ENCODE results near the gene IRS1. TPM values are rescaled to one million over a fixed set of nuclear protein-coding genes. Genes with fewer than 3 reads are reported as not detected.

IRS1 gene
- total RNA-seq, 1 donor from 2014 or later, result 19.8 TPM

DNA sequence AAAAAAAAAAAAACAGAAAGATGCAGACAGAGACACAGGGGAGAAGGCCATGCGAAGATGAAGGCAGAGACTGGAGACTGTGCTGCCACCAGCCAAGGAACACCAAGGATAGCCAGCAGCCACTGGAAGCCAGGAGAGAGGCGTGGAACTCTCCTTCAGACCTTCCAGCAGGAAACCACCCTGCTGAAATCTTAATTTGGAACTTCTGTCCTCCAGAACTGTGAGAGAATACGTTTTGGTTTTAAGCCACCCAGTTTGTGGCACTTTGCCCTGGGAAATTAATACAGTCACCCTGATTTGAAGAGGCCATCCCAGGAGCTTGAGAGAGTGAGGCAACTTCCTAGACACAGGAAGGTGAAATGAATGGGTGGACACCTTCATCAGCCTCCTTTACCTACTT lies 93.7 kb downstream of the IRS1 start:
- Mint-ChIP-seq H3K4me3 (ENCODE audit: unreplicated experiment) (no peak overlapping the region), H3K4me1 (ENCODE audit: unreplicated experiment) (peaks cover 16% of the 10 kb centered on the region), H3K27me3 (ENCODE audit: unreplicated experiment) (no peaks in the 10 kb centered on the region), H3K27ac (ENCODE audit: unreplicated experiment) (no peak overlapping the region), H3K36me3 (ENCODE audit: unreplicated experiment) (no peaks in the 10 kb centered on the region), H3K9me3 (ENCODE audit: unreplicated experiment) (no peaks in the 10 kb centered on the region)
- DNase-seq (ENCODE audit: extremely low spot score, unreplicated experiment), result no peak
- TF ChIP-seq, protein P1, sequence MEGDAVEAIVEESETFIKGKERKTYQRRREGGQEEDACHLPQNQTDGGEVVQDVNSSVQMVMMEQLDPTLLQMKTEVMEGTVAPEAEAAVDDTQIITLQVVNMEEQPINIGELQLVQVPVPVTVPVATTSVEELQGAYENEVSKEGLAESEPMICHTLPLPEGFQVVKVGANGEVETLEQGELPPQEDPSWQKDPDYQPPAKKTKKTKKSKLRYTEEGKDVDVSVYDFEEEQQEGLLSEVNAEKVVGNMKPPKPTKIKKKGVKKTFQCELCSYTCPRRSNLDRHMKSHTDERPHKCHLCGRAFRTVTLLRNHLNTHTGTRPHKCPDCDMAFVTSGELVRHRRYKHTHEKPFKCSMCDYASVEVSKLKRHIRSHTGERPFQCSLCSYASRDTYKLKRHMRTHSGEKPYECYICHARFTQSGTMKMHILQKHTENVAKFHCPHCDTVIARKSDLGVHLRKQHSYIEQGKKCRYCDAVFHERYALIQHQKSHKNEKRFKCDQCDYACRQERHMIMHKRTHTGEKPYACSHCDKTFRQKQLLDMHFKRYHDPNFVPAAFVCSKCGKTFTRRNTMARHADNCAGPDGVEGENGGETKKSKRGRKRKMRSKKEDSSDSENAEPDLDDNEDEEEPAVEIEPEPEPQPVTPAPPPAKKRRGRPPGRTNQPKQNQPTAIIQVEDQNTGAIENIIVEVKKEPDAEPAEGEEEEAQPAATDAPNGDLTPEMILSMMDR (IDR thresholded peaks at IDR 0.05), result no peak

DNA sequence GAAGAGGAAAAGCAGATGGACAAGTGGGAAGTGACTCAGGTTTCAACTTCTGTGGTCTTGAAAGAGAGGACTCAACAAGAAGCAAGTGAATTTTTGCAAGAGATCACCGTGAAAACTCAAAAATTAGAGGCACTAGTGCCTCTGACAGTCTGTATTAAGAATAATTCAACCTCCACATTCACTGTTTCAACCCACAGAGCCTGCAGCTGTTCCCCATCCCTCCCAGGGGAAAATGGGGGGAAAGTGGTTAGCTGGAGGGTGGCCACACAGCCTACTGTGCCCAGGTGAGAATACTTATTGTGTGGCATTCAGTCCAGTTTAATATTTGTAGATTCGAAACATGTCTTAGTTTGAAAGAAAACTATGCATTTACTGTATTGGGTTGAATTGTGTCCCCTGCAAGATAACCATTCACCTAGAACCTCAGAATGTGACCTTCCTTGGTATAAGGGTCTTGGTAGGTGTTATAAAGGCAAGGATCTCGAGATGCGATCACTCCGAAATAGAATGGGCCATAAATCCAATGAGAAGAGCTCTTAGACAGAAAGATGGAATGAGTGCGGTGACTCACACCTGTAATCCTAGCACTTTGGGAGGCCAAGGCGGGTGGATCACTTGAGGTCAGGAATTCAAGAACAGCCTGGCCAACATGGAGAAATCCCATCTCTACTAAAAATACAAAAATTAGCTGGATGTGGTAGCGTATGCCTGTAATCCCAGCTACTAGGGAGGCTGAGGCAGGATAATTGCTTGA lies 94.3 kb downstream of the IRS1 start:
- DNase-seq (ENCODE audit: extremely low spot score, unreplicated experiment), result no peak
- Mint-ChIP-seq H3K27ac (ENCODE audit: unreplicated experiment) (no peak overlapping the region), H3K9me3 (ENCODE audit: unreplicated experiment) (no peaks in the 10 kb centered on the region), H3K36me3 (ENCODE audit: unreplicated experiment) (no peaks in the 10 kb centered on the region), H3K27me3 (ENCODE audit: unreplicated experiment) (no peaks in the 10 kb centered on the region), H3K4me3 (ENCODE audit: unreplicated experiment) (no peak overlapping the region), H3K4me1 (ENCODE audit: unreplicated experiment) (peaks cover 16% of the 10 kb centered on the region)
- TF ChIP-seq, protein P1 (IDR thresholded peaks at IDR 0.05), result no peak

DNA sequence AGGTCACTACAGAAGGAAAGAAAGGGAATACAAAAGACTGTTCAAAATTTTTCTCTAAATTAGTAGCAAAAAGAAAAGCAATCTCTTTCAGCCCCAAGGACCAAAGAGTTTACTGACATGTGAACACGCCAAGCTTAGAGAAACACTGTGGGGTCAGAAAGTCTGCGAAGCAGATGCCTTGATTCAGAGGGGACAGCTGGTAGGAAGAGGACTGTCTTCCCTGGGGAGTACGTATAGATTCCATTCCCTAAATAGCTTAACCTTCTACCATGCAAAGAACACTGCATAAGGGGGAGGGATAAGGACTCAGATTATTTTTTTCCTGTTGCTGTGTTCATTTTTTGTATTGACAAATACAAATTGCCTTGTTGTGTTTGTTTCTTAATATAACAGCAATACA lies 96.1 kb downstream of the IRS1 start:
- DNase-seq (ENCODE audit: extremely low spot score, unreplicated experiment), result no peak
- TF ChIP-seq, protein P1 (IDR thresholded peaks at IDR 0.05), result no peak
- no peaks in the 10 kb centered on the region for H3K9me3 Mint-ChIP-seq (ENCODE audit: unreplicated experiment)
- H3K27me3 Mint-ChIP-seq (ENCODE audit: unreplicated experiment), result no peaks in the 10 kb centered on the region
- H3K27ac Mint-ChIP-seq (ENCODE audit: unreplicated experiment), result no peak overlapping the region
- H3K36me3 Mint-ChIP-seq (ENCODE audit: unreplicated experiment), result no peaks in the 10 kb centered on the region
- H3K4me3 Mint-ChIP-seq (ENCODE audit: unreplicated experiment), result no peak overlapping the region
- peaks cover 16% of the 10 kb centered on the region for H3K4me1 Mint-ChIP-seq (ENCODE audit: unreplicated experiment)

DNA sequence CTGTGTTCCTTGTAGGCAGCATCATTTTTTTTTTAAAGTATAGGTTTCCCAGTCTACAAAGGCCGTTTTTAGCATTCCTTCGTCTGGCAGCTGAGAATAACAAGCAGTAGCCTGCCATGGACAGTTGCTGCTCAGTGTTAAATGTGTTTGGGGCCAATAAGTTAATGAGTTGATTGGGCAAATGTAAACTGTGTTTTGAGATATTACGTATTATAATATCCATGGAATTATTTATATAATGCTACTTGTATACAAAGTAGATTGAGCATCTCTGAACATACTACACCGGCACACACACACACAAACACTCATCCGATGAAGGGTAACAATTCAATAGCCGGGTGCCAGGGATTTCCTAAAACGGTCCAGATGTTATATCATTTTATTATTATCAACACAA lies 97.2 kb downstream of the IRS1 start:
- no peaks in the 10 kb centered on the region for H3K9me3 Mint-ChIP-seq (ENCODE audit: unreplicated experiment)
- H3K4me1 Mint-ChIP-seq (ENCODE audit: unreplicated experiment), result peaks cover 16% of the 10 kb centered on the region
- H3K27ac Mint-ChIP-seq (ENCODE audit: unreplicated experiment), result no peak overlapping the region
- H3K27me3 Mint-ChIP-seq (ENCODE audit: unreplicated experiment), result no peaks in the 10 kb centered on the region
- DNase-seq (ENCODE audit: extremely low spot score, unreplicated experiment), result no peak
- no peaks in the 10 kb centered on the region for H3K36me3 Mint-ChIP-seq (ENCODE audit: unreplicated experiment)
- H3K4me3 Mint-ChIP-seq (ENCODE audit: unreplicated experiment), result no peak overlapping the region
- TF ChIP-seq, protein P1 (IDR thresholded peaks at IDR 0.05), result no peak

DNA sequence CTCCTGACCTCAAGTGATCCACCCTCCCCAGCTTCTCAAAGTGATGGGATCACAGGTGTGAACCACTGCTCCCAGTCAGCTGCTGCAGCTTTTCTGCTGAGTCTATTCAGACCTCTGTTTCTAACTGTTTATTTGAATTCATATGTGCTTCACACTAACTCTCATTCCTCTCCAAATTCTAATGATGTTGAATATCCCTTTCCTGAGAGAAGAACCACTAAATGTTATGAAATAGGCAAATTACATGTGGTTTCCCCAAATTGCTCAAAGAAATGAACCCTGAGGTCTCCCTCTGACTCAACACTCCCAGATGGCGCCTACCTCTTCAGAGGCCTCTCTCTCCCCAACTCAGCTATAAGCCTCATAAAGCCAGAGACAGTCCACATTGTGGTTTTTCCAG lies 98.6 kb downstream of the IRS1 start:
- H3K27ac Mint-ChIP-seq (ENCODE audit: unreplicated experiment), result no peak overlapping the region
- H3K4me1 Mint-ChIP-seq (ENCODE audit: unreplicated experiment), result peaks cover 16% of the 10 kb centered on the region
- DNase-seq (ENCODE audit: extremely low spot score, unreplicated experiment), result no peak
- TF ChIP-seq, protein P1 (IDR thresholded peaks at IDR 0.05), result no peak
- no peaks in the 10 kb centered on the region for H3K36me3 Mint-ChIP-seq (ENCODE audit: unreplicated experiment)
- H3K4me3 Mint-ChIP-seq (ENCODE audit: unreplicated experiment), result no peak overlapping the region
- H3K9me3 Mint-ChIP-seq (ENCODE audit: unreplicated experiment), result no peaks in the 10 kb centered on the region
- H3K27me3 Mint-ChIP-seq (ENCODE audit: unreplicated experiment), result no peaks in the 10 kb centered on the region

Data from osteocyte (in vitro differentiated cells).